NCI-H1694 (cell line): ENCODE data around the gene ONECUT3.

Source experiments
- DNase-seq: peaks from one replicate; lab custom pipeline; 2025; lab: John Stamatoyannopoulos, UW

The ONECUT3 gene

GRCh38 chr19:1814833-1815604 is 61.7 kb downstream of the ONECUT3 start:
- DNase-seq = no peak

- no peak for DNase-seq
These were observed 62.6 kb downstream of the ONECUT3 start for GRCh38 chr19:1815605-1816529.

- no peak for DNase-seq
These were observed 63.4 kb downstream of the ONECUT3 start for GRCh38 chr19:1816530-1817298.

- DNase-seq = no peak
These were observed 64.4 kb downstream of the ONECUT3 start for GRCh38 chr19:1817553-1818179.

GRCh38 chr19:1818549-1819195 is 65.4 kb downstream of the ONECUT3 start:
- DNase-seq = no peak

GRCh38 chr19:1819341-1820255 is 66.3 kb downstream of the ONECUT3 start:
- no peak for DNase-seq

DNA sequence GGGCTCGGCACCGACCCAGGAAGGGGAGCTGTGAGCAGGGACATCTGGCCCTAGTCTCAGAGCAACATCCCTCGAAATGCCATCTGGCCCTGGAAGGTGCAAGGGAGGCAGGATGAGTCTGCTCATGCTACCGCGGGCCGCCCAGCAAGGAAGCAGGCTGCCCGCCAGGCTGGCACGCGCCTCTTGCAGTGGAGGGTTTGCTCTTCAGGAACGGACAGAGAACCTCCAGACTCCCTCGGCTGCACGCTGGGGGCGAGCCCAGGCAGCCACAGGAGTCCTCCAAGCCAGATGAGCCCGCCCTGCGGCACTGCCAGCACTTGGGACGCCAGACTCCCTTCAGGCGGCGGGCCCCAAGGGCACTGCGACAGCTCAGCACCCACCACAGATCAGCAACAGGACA is 68.9 kb downstream of the ONECUT3 start:
- peak; percentile 38 for DNase-seq

GRCh38 chr19:1823020-1823419 is 69.7 kb downstream of the ONECUT3 start:
- DNase-seq = no peak

DNA sequence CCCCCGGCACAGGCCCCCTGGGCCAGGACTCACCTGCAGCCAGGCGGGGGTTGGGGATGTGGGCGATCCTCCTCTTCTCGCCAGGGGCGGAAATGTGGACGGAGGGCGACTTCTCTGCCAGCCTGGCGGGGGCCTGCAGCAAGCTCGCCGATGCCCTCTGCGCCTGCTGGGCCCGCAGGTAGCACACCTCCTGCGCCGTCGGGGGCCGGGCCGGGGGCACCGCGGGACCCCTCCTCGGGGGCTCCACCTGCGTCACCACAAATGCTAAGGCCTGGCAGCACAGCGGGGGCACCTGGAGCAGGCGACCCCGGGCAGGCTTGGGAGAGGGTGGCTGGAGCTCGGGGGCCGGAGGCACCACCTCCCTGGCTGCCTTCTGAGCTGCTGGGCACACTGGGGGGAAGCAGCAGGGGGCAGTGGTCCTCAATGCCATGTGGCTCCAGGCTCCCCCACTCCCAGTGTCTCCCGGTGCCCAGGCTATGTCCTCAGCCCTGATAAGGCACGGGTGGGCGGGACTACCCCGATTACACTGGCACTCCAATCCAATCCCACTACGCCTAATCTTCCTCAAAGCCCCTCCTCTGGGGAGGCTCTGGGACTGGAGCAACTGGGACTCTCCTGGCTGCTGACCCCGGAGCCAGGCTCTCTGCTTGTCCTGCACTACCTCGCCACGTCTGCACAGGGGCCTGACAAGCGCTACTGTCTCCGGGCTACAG is 70.4 kb downstream of the ONECUT3 start:
- DNase-seq = no peak

DNA sequence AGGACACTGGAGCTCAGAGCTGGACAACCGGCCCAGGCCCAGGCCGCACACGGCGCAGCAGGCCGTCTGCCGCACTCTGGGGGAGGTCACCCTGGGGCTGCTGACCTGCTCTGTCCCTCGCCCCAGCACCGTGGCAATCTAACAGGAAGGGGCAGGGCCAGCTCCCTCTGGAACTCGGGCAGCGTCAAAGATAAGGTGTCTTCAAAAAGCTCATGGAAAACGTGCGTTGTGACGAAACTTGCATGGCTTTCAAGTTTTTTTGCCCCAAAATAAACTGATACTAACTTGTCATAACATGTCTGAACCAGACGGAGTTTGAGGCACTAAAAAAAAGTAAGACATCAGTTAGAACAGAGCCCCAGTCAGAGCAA is 70.9 kb downstream of the ONECUT3 start:
- DNase-seq = no peak

DNA sequence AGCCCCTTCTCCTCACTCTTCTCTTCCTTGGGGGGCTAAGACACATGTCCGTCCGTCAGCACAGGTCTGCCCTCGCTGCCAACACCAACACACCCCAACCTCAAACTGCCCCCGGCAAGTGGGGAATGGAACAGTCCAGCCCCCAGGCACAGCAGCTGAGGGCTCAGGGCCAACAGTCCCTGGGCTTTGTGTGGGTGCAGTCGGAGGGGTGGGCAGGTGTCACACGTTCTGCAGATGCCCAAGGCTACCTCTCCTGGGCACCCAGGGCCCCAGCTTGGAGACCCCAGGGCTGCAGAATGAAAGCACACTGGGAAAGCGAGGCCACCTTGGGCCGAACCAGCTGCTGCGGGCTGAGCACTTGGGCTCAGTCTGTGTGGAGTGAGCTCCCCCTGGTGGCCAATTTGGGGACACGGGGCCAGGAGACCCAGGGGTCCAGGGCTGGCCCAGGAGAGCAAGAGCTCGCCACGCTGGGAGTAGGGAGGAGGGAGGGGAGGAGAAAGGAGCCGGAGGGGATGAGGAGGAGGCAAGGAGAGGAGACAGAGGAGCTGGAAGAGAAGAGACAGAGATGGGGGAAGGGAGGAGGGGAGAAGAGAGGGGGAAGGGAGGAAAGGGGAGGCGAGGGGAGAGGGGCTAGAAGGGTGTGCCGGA is 72.7 kb downstream of the ONECUT3 start:
- DNase-seq = peak; percentile 55

DNA sequence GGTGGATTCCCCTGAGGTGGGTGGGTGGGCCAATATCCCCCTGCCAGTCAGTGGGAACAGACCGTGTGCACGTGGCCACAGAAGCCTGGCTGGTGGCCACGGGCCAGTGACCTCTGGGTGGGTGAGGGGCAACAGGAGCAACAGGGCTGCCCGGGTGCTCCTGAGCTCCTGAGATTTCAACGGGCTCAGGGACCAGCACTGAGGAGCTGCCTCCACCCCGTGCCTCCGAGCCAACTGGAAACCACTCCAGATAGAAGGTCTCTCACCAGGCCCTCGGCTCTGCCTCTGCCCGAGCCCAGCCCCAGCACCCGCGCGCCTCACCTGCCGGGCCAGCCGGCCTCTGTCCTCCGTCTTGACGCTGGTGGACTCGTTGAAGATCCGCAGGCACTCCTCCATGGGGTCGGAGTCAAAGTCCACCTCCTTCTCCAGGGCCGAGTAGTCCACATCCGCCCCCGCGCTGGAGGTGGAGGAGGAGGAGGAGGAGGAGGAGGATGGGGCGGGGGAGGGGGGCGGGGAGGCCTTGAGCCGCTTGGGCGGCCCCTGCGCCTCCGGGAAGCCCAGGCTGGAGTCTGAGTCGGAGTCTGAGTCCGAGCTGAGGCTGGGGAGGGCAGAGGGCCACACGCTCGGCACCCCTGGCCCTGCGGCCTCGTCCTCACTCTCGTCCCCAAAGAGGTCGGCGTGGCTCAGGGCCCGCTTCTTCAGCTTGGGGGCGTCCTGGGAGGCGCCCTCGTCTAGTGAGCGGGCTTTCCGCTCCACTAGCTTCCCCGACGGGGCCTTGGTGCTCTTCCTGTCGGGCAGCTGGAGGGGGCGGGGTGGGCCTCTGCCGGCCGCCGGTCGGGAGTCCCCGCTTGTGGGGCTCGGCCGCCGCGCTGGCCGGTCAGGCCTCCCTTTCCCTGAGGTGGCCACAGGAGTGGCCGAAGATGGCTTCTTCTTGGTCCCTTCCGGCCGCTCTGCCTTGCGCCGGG is 73.5 kb downstream of the ONECUT3 start:
- DNase-seq = no peak

- DNase-seq = no peak
These were observed 74.4 kb downstream of the ONECUT3 start for GRCh38 chr19:1827566-1828278.

DNA sequence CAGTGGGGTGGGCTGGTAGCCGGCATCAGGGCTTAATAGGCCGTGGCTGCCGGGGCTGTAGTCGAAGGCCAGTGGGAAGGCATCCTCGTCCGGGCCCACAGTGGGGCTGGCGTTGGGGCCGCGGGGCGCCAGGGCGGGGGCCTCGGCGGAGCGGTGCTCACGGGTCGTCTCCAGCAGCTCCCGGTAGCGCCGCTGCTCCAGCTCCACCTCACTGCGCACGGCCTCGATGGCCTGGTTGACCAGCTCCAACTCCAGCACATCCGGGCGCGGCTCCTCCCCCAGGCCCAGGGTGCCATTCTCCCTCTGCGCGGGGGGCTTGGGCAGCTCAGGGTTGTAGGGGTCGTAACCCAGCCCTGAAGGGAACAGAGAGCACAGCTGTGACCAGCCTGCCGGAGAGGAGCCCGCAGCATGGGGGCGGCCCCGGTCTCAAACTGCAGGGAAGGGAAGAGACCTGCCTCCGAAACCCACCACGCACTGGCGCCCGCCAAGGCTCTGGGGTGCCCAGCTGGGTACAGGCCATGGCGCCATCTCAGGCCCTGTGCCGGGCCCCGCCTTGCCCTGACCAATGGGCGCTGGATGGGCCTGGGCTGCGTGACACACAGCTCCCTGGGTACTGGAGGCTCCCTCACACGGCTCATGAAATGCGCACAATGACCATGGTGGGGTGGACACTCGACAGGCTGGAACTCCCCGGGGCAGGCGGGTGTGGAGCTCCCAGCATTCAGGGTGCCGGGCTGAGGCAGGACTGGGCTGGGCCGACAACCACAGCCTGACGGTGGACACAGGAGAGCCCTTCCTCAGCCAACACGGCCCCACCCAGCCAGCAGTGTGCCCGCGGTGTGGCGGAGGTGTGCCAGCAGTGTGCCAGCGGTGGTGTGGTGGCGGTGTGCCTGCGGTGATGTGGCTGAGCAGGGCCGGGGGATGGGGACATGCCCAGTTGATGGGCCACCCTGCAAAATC is 75.3 kb downstream of the ONECUT3 start:
- DNase-seq = no peak

- DNase-seq = no peak
These were observed 76.7 kb downstream of the ONECUT3 start for GRCh38 chr19:1829958-1830357.

GRCh38 chr19:1830568-1830967 is 77.3 kb downstream of the ONECUT3 start:
- no peak for DNase-seq
